Measurements from ENCODE around the gene SIRPG. TPM values are rescaled to one million over a fixed set of nuclear protein-coding genes. Genes with fewer than 3 reads are reported as not detected.
"Not testable (repeated sequence)": the region's sequence is repeated elsewhere in the genome, so short reads cannot be mapped to it uniquely, and the experiment has no call there.

SIRPG gene
- 1 to 10 TPM; 1.9 to 3.9 (median 3.1) TPM for total RNA-seq
- 10.5 TPM for total RNA-seq (2013)

DNA sequence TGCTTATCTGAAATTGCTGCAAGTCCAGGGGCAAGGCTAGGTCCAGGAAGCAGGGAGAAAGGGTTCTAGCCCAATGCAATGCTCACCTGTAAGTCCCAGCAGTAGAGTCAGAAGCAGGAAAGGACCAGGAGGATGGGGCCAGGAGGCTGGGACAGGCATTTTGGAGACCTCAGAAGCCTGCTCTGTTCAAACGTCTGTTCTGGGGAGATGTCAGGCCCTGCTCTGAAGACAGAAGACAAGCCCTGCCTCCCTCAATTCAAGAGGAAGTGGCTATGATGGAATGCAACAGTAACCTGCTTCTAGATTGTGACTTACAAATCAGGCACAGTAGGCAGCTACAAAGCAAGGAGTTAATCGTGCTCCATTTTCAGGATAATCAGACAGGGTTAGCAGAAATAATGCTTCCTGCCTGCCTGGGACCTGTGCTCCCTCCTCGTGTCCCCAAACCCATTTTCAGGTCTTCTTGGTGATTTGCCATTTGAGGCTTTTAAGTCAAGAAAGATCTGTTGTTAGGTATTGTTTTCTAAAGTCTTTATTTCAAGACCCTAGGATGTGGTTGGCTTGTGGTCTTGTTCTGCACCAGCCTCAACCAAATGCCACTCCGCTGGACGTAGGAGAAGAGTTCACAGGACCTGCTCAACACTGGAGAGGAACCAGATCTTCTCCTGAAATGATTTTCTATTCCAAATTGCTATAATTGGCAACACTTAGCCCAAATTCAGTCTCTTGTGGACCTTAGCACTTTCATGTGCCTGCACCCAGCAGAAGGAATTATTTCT, at the start of gene SIRPG:
TSS of gene SIRPG (minus strand) at position 224 of the 779 bp plus-strand sequence. CDS start at position 159, 65 bp downstream.
- Histone ChIP-seq H3K4me3 (ENCODE audit: low read length) (peak within 1 kb of the TSS; percentile 18), H3K9me3 (ENCODE audit: control insufficient read depth, insufficient read depth, low read length) (peaks cover 2% of the 10 kb centered on the region), H3K27ac (ENCODE audit: low read length) (peak within 1 kb of the TSS; percentile 46), H3K27me3 (ENCODE audit: control insufficient read depth, insufficient read depth, low read length) (no peaks in the 10 kb centered on the region), H3K36me3 (ENCODE audit: control insufficient read depth, insufficient read depth, low read length) (no peaks in the 10 kb centered on the region), H3K4me1 (ENCODE audit: control insufficient read depth, insufficient read depth, low read length) (peaks cover 47% of the 10 kb centered on the region)
- H3K4me3 Mint-ChIP-seq = peak within 1 kb of the TSS; percentile 65
- H3K4me1 Mint-ChIP-seq = peaks cover 50 to 68% of the 10 kb centered on the region in 2 donors
- peak within 1 kb of the TSS; percentile 26 to 53 for H3K27ac Mint-ChIP-seq
- intact Hi-C loops (cut with micrococcal nuclease) = no loop called here
- TF ChIP-seq, protein P1, sequence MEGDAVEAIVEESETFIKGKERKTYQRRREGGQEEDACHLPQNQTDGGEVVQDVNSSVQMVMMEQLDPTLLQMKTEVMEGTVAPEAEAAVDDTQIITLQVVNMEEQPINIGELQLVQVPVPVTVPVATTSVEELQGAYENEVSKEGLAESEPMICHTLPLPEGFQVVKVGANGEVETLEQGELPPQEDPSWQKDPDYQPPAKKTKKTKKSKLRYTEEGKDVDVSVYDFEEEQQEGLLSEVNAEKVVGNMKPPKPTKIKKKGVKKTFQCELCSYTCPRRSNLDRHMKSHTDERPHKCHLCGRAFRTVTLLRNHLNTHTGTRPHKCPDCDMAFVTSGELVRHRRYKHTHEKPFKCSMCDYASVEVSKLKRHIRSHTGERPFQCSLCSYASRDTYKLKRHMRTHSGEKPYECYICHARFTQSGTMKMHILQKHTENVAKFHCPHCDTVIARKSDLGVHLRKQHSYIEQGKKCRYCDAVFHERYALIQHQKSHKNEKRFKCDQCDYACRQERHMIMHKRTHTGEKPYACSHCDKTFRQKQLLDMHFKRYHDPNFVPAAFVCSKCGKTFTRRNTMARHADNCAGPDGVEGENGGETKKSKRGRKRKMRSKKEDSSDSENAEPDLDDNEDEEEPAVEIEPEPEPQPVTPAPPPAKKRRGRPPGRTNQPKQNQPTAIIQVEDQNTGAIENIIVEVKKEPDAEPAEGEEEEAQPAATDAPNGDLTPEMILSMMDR (IDR thresholded peaks at IDR 0.05) = no peak
- H3K36me3 Mint-ChIP-seq = no peaks in the 10 kb centered on the region
- ATAC-seq (peak in 1 of 3 donors; percentile 33), DNase-seq (peak in 1 of 2 donors; percentile 62)
- 16% methylated on average over 5 of the region's 5 CpGs for WGBS (ENCODE audit: insufficient coverage)
- H3K9me3 Mint-ChIP-seq = no peaks in the 10 kb centered on the region
- H3K27me3 Mint-ChIP-seq (ENCODE audit: low read depth in 2 of 2) = no peaks in the 10 kb centered on the region

DNA sequence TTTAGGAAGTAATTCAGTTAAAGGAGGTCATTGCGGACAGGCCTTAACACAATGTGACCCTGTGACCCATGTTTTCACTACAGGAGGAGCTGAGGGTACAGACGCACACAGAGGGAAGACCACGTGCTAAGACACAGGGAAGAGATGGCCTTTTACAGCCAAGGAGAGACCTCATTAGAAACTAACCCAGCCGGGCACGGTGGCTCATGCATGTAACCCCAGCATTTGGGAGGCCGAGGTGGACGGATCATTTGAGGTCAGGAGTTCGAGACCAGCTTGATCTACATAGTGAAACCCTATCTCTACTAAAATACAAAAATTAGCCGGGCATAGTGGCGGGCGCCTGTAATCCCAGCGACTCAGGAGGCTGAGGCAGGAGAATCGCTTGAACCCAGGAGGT, 49.3 kb upstream of the SIRPG start:
- H3K27ac ChIP-seq (ENCODE audit: low read length); ATAC-seq; DNase-seq; H3K4me1 Mint-ChIP-seq; H3K4me3 Mint-ChIP-seq; H3K4me1 ChIP-seq (ENCODE audit: control insufficient read depth, insufficient read depth, low read length); H3K36me3 ChIP-seq (ENCODE audit: control insufficient read depth, insufficient read depth, low read length); H3K27ac Mint-ChIP-seq; H3K9me3 Mint-ChIP-seq; intact Hi-C loops (cut with micrococcal nuclease); H3K27me3 ChIP-seq (ENCODE audit: control insufficient read depth, insufficient read depth, low read length); H3K4me3 ChIP-seq (ENCODE audit: low read length); H3K9me3 ChIP-seq (ENCODE audit: control insufficient read depth, insufficient read depth, low read length): not testable (repeated sequence)
- H3K36me3 Mint-ChIP-seq = peaks cover 15% of the 10 kb centered on the region
- peaks cover 10 to 56% of the 10 kb centered on the region in 2 donors for H3K27me3 Mint-ChIP-seq (ENCODE audit: low read depth in 2 of 2)
- WGBS (ENCODE audit: insufficient coverage) = 75% methylated on average over 9 of the region's 13 CpGs

DNA sequence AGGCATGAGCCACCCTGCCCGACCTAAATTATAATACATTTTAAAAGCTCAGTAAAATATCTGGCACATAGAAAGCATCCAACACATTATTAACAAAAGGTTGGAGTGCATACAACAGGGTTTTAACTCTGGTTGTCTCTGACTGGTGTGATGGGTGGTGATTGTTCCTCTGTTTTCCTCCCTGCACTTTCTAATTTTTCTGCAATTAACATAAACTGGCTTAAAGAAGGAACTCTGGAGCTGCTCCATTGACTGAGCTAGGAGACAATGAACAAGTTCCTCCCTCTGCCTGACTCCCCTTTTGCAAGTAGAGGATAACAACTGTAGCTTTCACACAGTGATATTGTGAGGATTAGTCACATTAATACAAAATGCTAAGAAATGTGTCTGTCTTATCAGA, 48.5 kb upstream of the SIRPG start:
- intact Hi-C loops (cut with micrococcal nuclease) = no loop called here
- Histone ChIP-seq H3K27me3 (ENCODE audit: control insufficient read depth, insufficient read depth, low read length) (no peaks in the 10 kb centered on the region), H3K4me1 (ENCODE audit: control insufficient read depth, insufficient read depth, low read length) (peaks cover 4% of the 10 kb centered on the region), H3K36me3 (ENCODE audit: control insufficient read depth, insufficient read depth, low read length) (no peaks in the 10 kb centered on the region), H3K27ac (ENCODE audit: low read length) (no peak overlapping the region), H3K4me3 (ENCODE audit: low read length) (no peak overlapping the region), H3K9me3 (ENCODE audit: control insufficient read depth, insufficient read depth, low read length) (no peaks in the 10 kb centered on the region)
- DNase-seq = no peak
- TF ChIP-seq, protein P1 (IDR thresholded peaks at IDR 0.05) = no peak
- H3K9me3 Mint-ChIP-seq = peaks cover 0 to 3% of the 10 kb centered on the region in 2 donors
- H3K4me3 Mint-ChIP-seq = no peak overlapping the region
- H3K27me3 Mint-ChIP-seq (ENCODE audit: low read depth in 2 of 2) = peaks cover 7 to 52% of the 10 kb centered on the region in 2 donors
- ATAC-seq = no peak
- H3K36me3 Mint-ChIP-seq = peaks cover 15% of the 10 kb centered on the region
- no peak overlapping the region for H3K27ac Mint-ChIP-seq
- WGBS (ENCODE audit: insufficient coverage) = 63% methylated on average over 1 of the region's 1 CpG
- peaks cover 4 to 5% of the 10 kb centered on the region in 2 donors for H3K4me1 Mint-ChIP-seq

DNA sequence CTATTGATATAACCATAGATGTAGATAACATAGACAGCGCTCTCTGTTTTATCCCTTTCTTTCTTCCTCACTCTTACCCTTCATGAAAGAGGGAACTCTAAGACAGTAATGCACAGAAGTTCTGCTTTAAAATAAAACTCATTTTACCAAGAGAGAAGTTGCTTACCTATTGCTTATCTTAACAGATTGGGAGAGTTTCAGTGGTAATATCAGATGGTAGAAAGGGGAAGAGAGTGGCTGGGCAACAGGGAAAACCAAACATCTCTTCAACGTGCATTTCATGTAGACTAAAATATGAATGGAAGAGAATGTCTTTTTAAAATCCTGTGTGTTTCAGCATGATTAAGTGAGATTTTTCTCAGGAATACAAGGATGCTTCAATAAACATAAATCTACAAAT, 45.3 kb upstream of the SIRPG start:
- Mint-ChIP-seq H3K9me3 (peaks cover 0 to 3% of the 10 kb centered on the region in 2 donors), H3K36me3 (peaks cover 15% of the 10 kb centered on the region), H3K4me3 (no peak overlapping the region), H3K27ac (no peak overlapping the region), H3K4me1 (peaks cover 2% of the 10 kb centered on the region in 2 donors), H3K27me3 (ENCODE audit: low read depth in 2 of 2) (peaks cover 8 to 41% of the 10 kb centered on the region in 2 donors)
- no peaks in the 10 kb centered on the region for H3K36me3 ChIP-seq (ENCODE audit: control insufficient read depth, insufficient read depth, low read length)
- 50% methylated on average over 2 of the region's 2 CpGs for WGBS (ENCODE audit: insufficient coverage)
- no peak overlapping the region for H3K4me3 ChIP-seq (ENCODE audit: low read length)
- H3K27ac ChIP-seq (ENCODE audit: low read length) = no peak overlapping the region
- no peaks in the 10 kb centered on the region for H3K27me3 ChIP-seq (ENCODE audit: control insufficient read depth, insufficient read depth, low read length)
- intact Hi-C loops (cut with micrococcal nuclease) = no loop called here
- H3K4me1 ChIP-seq (ENCODE audit: control insufficient read depth, insufficient read depth, low read length) = peaks cover 2% of the 10 kb centered on the region
- no peak for ATAC-seq
- TF ChIP-seq, protein P1 (IDR thresholded peaks at IDR 0.05) = no peak
- no peak for DNase-seq
- H3K9me3 ChIP-seq (ENCODE audit: control insufficient read depth, insufficient read depth, low read length) = no peaks in the 10 kb centered on the region

Data from natural killer cell (primary cell).